Trophoblast cell (in vitro differentiated cells and primary cell): ENCODE results near the gene PNMA8C.

ENCODE experiments used
- DNase-seq, 2 donors: peaks; one replicate each; pipeline ENCODE4 v3.0.0-alpha.2; 2016
- H2AFZ ChIP-seq: 2 replicates; pipeline ENCODE4 v1.6.1; 2013; ENCODE audit warnings: low read length, moderate library complexity, mild to moderate bottlenecking; ENCODE audit not compliant: insufficient read depth, poor library complexity
- H2AK5ac ChIP-seq: 2 replicates; pipeline ENCODE4 v1.6.1; 2013; ENCODE audit warnings: mild to moderate bottlenecking, low read length
- H2BK120ac ChIP-seq: 2 replicates; pipeline ENCODE4 v1.6.1; 2013; ENCODE audit warnings: low read length, mild to moderate bottlenecking, moderate library complexity; ENCODE audit not compliant: insufficient read depth, poor library complexity
- H2BK12ac ChIP-seq: 2 replicates; pipeline ENCODE4 v1.6.1; 2013; ENCODE audit warnings: mild to moderate bottlenecking, low read length, moderate library complexity
- H2BK5ac ChIP-seq: 2 replicates; pipeline ENCODE4 v1.6.1; 2013; ENCODE audit warnings: low read length, low read depth, moderate library complexity, mild to moderate bottlenecking; ENCODE audit not compliant: poor library complexity
- H3K14ac ChIP-seq: 2 replicates; pipeline ENCODE4 v1.6.1; 2013; ENCODE audit warnings: mild to moderate bottlenecking, low read length
- H3K18ac ChIP-seq: 2 replicates; pipeline ENCODE4 v1.6.1; 2013; ENCODE audit warnings: mild to moderate bottlenecking, low read length
- H3K23ac ChIP-seq: 2 replicates; pipeline ENCODE4 v1.6.1; 2013; ENCODE audit warnings: low read length
- H3K27ac ChIP-seq: 2 replicates; pipeline ENCODE4 v1.5.1; 2013; ENCODE audit warnings: low read depth, mild to moderate bottlenecking, inconsistent platforms, low read length, moderate library complexity
- H3K27me3 ChIP-seq: 2 replicates; pipeline ENCODE4 v1.6.1; 2013; ENCODE audit warnings: inconsistent platforms, mild to moderate bottlenecking, low read length, moderate library complexity; ENCODE audit not compliant: insufficient read depth
- H3K36me3 ChIP-seq, 2 experiments: 1 replicate in 1 of 2; 2 replicates in 1 of 2; pipeline ENCODE4 v1.6.1; 2013; ENCODE audit warnings: low read length in 2 of 2, mild to moderate bottlenecking in 2 of 2, moderate library complexity in 1 of 2; ENCODE audit not compliant: insufficient read depth in 2 of 2, control insufficient read depth in 1 of 2
- H3K4ac ChIP-seq: 2 replicates; pipeline ENCODE4 v1.6.1; 2013; ENCODE audit warnings: low read depth, mild to moderate bottlenecking, low read length, moderate library complexity
- H3K4me1 ChIP-seq, 2 experiments: 1 replicate in 1 of 2; 2 replicates in 1 of 2; pipeline ENCODE4 v1.6.1; 2013; ENCODE audit warnings: low read length in 2 of 2, mild to moderate bottlenecking in 2 of 2, moderate library complexity in 1 of 2; ENCODE audit not compliant: insufficient read depth in 2 of 2, control insufficient read depth in 1 of 2
- H3K4me2 ChIP-seq: 2 replicates; pipeline ENCODE4 v1.6.1; 2013; ENCODE audit warnings: inconsistent platforms, mild to moderate bottlenecking, low read length, moderate library complexity
- H3K4me3 ChIP-seq: 2 replicates; pipeline ENCODE4 v1.5.1; 2013; ENCODE audit warnings: mild to moderate bottlenecking, low read depth, low read length, inconsistent platforms
- H3K79me1 ChIP-seq: one replicate; pipeline ENCODE4 v1.6.1; 2013; ENCODE audit warnings: low read length
- H3K79me2 ChIP-seq: 2 replicates; pipeline ENCODE4 v1.6.1; 2013; ENCODE audit warnings: low read length, mild to moderate bottlenecking; ENCODE audit not compliant: control insufficient read depth, insufficient read depth, poor library complexity
- H3K9ac ChIP-seq: 2 replicates; pipeline ENCODE4 v1.6.1; 2013; ENCODE audit warnings: mild to moderate bottlenecking, low read length
- H3K9me3 ChIP-seq: 2 replicates; pipeline ENCODE4 v1.6.1; 2013; ENCODE audit warnings: low read depth, mild to moderate bottlenecking, control low read depth, inconsistent platforms, low read length; ENCODE audit not compliant: insufficient read depth
- H4K12ac ChIP-seq: 2 replicates; pipeline ENCODE4 v1.6.1; 2013; ENCODE audit warnings: low read depth, mild to moderate bottlenecking, low read length, moderate library complexity
- H4K8ac ChIP-seq: 2 replicates; pipeline ENCODE4 v1.6.1; 2013; ENCODE audit warnings: low read depth, mild to moderate bottlenecking, low read length, moderate library complexity
- H4K91ac ChIP-seq: one replicate; pipeline ENCODE4 v1.6.1; 2013; ENCODE audit warnings: low read depth, mild to moderate bottlenecking, low read length, moderate library complexity
- WGBS: extraction: QIAGEN DNeasy Blood & Tissue Kit; methylation state at CpG from one replicate; pipeline ENCODE4 v1.1.7; 2013; ENCODE audit warnings: missing lambda C conversion rate; ENCODE audit not compliant: insufficient read length, insufficient coverage; ENCODE audit errors: extremely low coverage; 5-methylcytosine and 5-hydroxymethylcytosine counted together

Gene PNMA8C

GRCh38 chr19:46471811-46472543 lies 43.2 kb upstream of the PNMA8C start:
- H3K27me3 ChIP-seq, result no peaks in the 10 kb centered on the region
- no peak overlapping the region for H2BK12ac ChIP-seq
- peak overlapping the region; percentile 8 for H4K91ac ChIP-seq
- H4K8ac ChIP-seq, result peak overlapping the region; percentile 20
- DNase-seq, result no peak
- peak overlapping the region; percentile 87 for H3K4me2 ChIP-seq
- peaks cover 12 to 16% of the 10 kb centered on the region in 2 experiments for H3K4me1 ChIP-seq
- H3K79me2 ChIP-seq, result no peaks in the 10 kb centered on the region
- no peak overlapping the region for H3K18ac ChIP-seq
- H3K79me1 ChIP-seq, result peaks cover 8% of the 10 kb centered on the region
- H3K4me3 ChIP-seq, result no peak overlapping the region
- H3K27ac ChIP-seq, result peak overlapping the region; percentile 66
- H2AK5ac ChIP-seq, result no peak overlapping the region
- H3K4ac ChIP-seq, result no peak overlapping the region
- no peak overlapping the region for H2BK5ac ChIP-seq
- no peak overlapping the region for H2BK120ac ChIP-seq
- no CpG with 5 or more reads among the region's 11 CpGs for WGBS
- H4K12ac ChIP-seq, result no peak overlapping the region
- H2AFZ ChIP-seq, result peak overlapping the region; percentile 70
- H3K9me3 ChIP-seq, result no peaks in the 10 kb centered on the region
- peak overlapping the region; percentile 52 for H3K9ac ChIP-seq
- no peaks in the 10 kb centered on the region for H3K36me3 ChIP-seq
- H3K14ac ChIP-seq, result no peak overlapping the region
- H3K23ac ChIP-seq, result no peak overlapping the region

- Histone ChIP-seq H2BK120ac (no peak within 1 kb of the TSS), H3K27ac (peak within 1 kb of the TSS; percentile 66), H4K8ac (peak within 1 kb of the TSS; percentile 68), H3K79me2 (no peaks in the 10 kb centered on the region), H2BK5ac (no peak within 1 kb of the TSS), H3K79me1 (peaks cover 8% of the 10 kb centered on the region), H3K14ac (peak within 1 kb of the TSS; percentile 40), H3K27me3 (no peaks in the 10 kb centered on the region), H2AK5ac (peak within 1 kb of the TSS; percentile 24), H4K12ac (peak within 1 kb of the TSS; percentile 21), H3K18ac (peak within 1 kb of the TSS; percentile 19), H3K4me3 (peak within 1 kb of the TSS; percentile 63), H3K9me3 (no peaks in the 10 kb centered on the region), H4K91ac (peak within 1 kb of the TSS; percentile 42), H3K23ac (no peak within 1 kb of the TSS), H3K4me1 (peaks cover 12 to 16% of the 10 kb centered on the region in 2 experiments), H3K4me2 (peak within 1 kb of the TSS; percentile 87), H3K4ac (no peak within 1 kb of the TSS), H2BK12ac (no peak within 1 kb of the TSS), H3K36me3 (no peaks in the 10 kb centered on the region), H3K9ac (peak within 1 kb of the TSS; percentile 52), H2AFZ (peak within 1 kb of the TSS; percentile 70)
- DNase-seq, result peak; percentile 37 to 38
- WGBS, result no CpG with 5 or more reads among the region's 57 CpGs
Measured at GRCh38 chr19:46471116-46471733, 42.5 kb upstream of the PNMA8C start, which contains the start of gene PNMA8A. TSS of gene PNMA8A (minus strand) at chr19:46471563. CDS start at chr19:46471035, 528 bp downstream.

GRCh38 chr19:46470376-46470775 lies 41.6 kb upstream of the PNMA8C start:
- H2BK12ac ChIP-seq, result no peak overlapping the region
- H3K9me3 ChIP-seq, result no peaks in the 10 kb centered on the region
- peaks cover 8% of the 10 kb centered on the region for H3K79me1 ChIP-seq
- no peaks in the 10 kb centered on the region for H3K27me3 ChIP-seq
- no CpG with 5 or more reads among the region's 10 CpGs for WGBS
- no peak overlapping the region for H3K18ac ChIP-seq
- no peak overlapping the region for H2BK120ac ChIP-seq
- no peak overlapping the region for H3K23ac ChIP-seq
- H3K79me2 ChIP-seq, result no peaks in the 10 kb centered on the region
- no peak overlapping the region for H2BK5ac ChIP-seq
- H3K4me3 ChIP-seq, result no peak overlapping the region
- H4K8ac ChIP-seq, result no peak overlapping the region
- no peak for DNase-seq
- peaks cover 12 to 16% of the 10 kb centered on the region in 2 experiments for H3K4me1 ChIP-seq
- H3K27ac ChIP-seq, result no peak overlapping the region
- H3K14ac ChIP-seq, result no peak overlapping the region
- H2AK5ac ChIP-seq, result no peak overlapping the region
- no peak overlapping the region for H2AFZ ChIP-seq
- no peak overlapping the region for H3K9ac ChIP-seq
- no peak overlapping the region for H4K12ac ChIP-seq
- H3K4ac ChIP-seq, result no peak overlapping the region
- H3K4me2 ChIP-seq, result no peak overlapping the region
- H4K91ac ChIP-seq, result peak overlapping the region; percentile 42
- H3K36me3 ChIP-seq, result no peaks in the 10 kb centered on the region

DNA sequence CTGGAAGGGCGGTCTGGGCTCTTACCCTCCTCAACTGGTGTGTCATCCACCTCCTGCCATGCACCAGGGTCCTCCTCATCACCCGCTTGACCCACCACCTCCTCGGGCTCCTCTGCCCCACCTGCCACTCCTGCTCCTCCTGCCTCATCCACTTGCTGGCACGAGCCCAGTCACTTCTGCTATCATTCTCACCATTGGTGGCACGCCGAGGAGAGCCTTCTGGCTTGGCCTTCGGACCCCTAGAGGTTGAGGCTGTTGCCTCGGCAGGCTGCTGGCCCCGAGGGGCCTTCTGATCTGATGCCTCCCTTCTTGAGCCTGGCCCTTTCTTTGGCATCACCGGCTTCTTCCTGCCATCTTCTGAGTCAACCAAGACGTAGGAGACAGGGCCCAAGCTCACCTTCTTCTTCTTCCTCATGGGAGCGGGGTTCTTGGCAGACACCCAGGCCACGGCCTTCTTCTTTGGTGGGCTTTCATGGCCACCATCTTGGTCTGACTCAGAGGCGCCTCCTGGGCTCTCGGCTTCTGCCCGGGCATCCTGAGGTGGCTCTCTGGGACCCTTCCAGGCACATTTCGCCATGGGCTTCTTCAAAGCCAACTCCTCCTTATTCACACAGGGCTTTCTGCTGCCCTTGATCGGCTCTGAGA lies 40.9 kb upstream of the PNMA8C start:
- Histone ChIP-seq H3K79me2 (no peaks in the 10 kb centered on the region), H3K4me1 (peaks cover 13 to 18% of the 10 kb centered on the region in 2 experiments), H3K9ac (no peak overlapping the region), H2AFZ (no peak overlapping the region), H3K27me3 (no peaks in the 10 kb centered on the region), H2AK5ac (no peak overlapping the region), H3K79me1 (peaks cover 8% of the 10 kb centered on the region), H2BK5ac (no peak overlapping the region), H2BK12ac (no peak overlapping the region), H3K36me3 (no peaks in the 10 kb centered on the region), H3K27ac (no peak overlapping the region), H4K8ac (no peak overlapping the region), H3K4me3 (no peak overlapping the region), H3K18ac (no peak overlapping the region), H2BK120ac (no peak overlapping the region), H4K12ac (no peak overlapping the region), H3K9me3 (no peaks in the 10 kb centered on the region), H3K4me2 (no peak overlapping the region), H3K23ac (no peak overlapping the region), H3K4ac (no peak overlapping the region), H3K14ac (no peak overlapping the region), H4K91ac (no peak overlapping the region)
- no peak for DNase-seq
- WGBS, result no CpG with 5 or more reads among the region's 18 CpGs
